NCI-H1092 (cell line): ENCODE data around the gene GPR18.

Experiments used
- DNase-seq: peaks from one replicate; lab custom pipeline; 2025; lab: John Stamatoyannopoulos, UW

Gene GPR18

DNA sequence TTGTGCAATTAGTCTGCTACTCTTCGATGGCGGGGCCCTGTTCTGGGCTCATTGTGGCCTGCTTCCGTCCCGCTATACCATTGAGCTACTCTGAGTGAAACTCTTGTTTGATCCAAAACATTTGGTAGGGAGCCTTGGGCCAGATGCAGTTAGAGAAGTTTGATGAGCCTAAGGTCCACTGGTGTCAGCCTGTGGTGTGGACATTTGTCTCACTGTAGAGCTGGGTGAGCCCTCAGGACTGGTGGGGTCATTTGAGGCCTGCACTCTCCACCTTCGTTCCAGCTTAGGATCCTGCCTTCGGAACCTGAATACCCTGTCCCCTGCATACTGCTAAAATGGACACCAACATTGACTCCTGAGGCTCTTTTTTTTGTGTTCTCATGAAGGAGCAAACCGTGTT lies 50.7 kb downstream of the GPR18 start:
- DNase-seq: no peak

DNA sequence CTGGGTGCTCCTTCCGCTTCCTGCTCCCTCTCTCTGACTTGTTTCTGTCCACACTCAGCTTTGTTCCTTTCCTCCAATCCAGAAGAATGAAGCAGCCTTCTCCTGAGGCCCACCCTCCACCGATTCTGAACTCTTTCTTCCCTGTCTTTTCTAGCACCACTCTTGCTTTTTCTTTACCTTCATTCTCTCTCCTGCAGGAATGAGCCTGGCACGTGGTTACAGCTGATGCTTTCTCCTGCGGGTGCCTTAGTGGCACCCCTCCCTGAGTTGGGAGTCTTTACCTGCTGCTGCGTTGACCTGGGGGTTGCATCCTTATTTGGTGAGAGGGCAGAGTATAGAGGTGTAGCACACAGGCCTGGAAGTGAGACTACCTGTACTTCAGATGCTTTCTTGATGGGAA lies 51.3 kb downstream of the GPR18 start:
- DNase-seq: no peak

DNA sequence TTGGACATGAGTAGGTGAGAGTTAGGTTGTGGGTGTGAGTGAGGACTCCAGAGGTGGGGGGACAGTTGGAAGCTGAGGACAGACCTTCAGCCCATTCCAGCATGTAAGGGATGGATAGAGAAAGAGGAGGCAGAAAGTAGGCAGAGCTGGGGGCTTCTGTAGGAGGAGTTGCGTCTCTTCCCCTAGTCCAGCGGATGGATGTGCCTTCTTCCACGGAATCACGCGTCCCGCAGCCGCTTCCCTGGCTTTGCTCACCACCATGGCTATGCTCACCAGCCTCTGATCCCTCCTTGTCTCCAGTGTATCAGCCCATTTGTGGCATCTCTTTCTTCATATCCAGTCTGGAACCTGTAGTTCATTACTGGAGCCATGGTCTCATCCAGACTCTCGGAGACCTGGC lies 52.0 kb downstream of the GPR18 start:
- no peak for DNase-seq

DNA sequence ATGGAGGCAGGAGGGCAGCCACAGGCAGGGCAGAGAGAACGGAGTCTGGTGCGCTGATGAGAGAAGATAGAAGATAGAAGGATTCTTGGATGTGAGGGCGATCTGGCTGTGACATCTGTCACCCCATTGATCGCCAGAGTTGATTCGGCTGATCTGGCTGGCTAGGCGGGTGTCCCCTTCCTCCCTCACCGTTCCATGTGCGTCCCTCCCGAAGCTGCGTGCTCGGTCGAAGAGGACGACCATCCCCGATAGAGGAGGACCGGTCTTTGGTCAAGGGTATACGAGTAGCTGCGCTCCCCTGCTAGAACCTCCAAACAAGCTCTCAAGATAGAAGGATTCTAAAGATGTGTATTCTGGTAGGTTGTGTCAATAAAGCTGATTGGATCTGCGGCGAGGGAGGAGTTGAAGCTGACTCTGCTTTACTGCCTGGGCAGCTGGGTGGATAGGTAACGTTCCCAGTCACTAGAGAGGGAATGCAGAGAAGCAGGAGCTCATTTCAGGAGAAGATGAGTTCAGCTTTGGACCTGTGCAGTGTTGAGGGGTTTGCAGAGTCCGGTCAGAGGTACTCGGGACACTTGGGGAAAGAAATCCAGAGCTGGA lies 52.5 kb downstream of the GPR18 start:
- no peak for DNase-seq
